Endodermal cell (in vitro differentiated cells): Measurements from ENCODE around the gene B4GALT6. TPM values are rescaled to one million over a fixed set of nuclear protein-coding genes. Genes with fewer than 3 reads are reported as not detected.
"Not testable (repeated sequence)": the region's sequence is repeated elsewhere in the genome, so short reads cannot be mapped to it uniquely, and the experiment has no call there.

ENCODE experiments used
- DNase-seq: peaks from one replicate; pipeline ENCODE4 v3.0.0-alpha.2; 2017
- H3K27ac ChIP-seq: 2 replicates; pipeline ENCODE4 v1.5.1; 2013; ENCODE audit warnings: mild to moderate bottlenecking, low read depth, low read length, moderate library complexity
- H3K27me3 ChIP-seq: 2 replicates; pipeline ENCODE4 v1.6.1; 2013; ENCODE audit warnings: mild to moderate bottlenecking, low read length, moderate library complexity; ENCODE audit not compliant: insufficient read depth, control insufficient read depth, poor library complexity, severe bottlenecking
- H3K36me3 ChIP-seq: 2 replicates; pipeline ENCODE4 v1.7.0; 2013; ENCODE audit warnings: mild to moderate bottlenecking, low read length, moderate library complexity; ENCODE audit not compliant: control insufficient read depth, insufficient read depth
- H3K4me1 ChIP-seq: one replicate; pipeline ENCODE4 v1.7.0; 2013; ENCODE audit warnings: low read length; ENCODE audit not compliant: control insufficient read depth, insufficient read depth
- H3K4me3 ChIP-seq: 2 replicates; pipeline ENCODE4 v1.5.1; 2013; ENCODE audit warnings: mild to moderate bottlenecking, low read length, moderate library complexity
- H3K9ac ChIP-seq: 2 replicates; pipeline ENCODE4 v1.6.1; 2013; ENCODE audit warnings: mild to moderate bottlenecking, low read length, moderate library complexity; ENCODE audit not compliant: poor library complexity, severe bottlenecking; ENCODE audit errors: extremely low read depth
- H3K9me3 ChIP-seq: 2 replicates; pipeline ENCODE4 v1.6.1; 2013; ENCODE audit warnings: mild to moderate bottlenecking, low read length, moderate library complexity; ENCODE audit not compliant: control insufficient read depth
- H3K27ac Mint-ChIP-seq: 2 replicates; pipeline ENCODE4 v1.8.0; 2020; ENCODE audit warnings: mixed read lengths
- H3K27me3 Mint-ChIP-seq: 2 replicates; pipeline ENCODE4 v1.8.0; 2021; ENCODE audit warnings: mild to moderate bottlenecking, mixed read lengths; ENCODE audit not compliant: insufficient read depth
- H3K36me3 Mint-ChIP-seq: 2 replicates; pipeline ENCODE4 v1.8.0; 2020; ENCODE audit warnings: low read depth, mixed read lengths
- H3K4me1 Mint-ChIP-seq: 2 replicates; pipeline ENCODE4 v1.8.0; 2020; ENCODE audit warnings: mixed read lengths
- H3K4me3 Mint-ChIP-seq: 2 replicates; pipeline ENCODE4 v1.8.0; 2020; ENCODE audit warnings: mild to moderate bottlenecking, moderate library complexity, mixed read lengths
- H3K9me3 Mint-ChIP-seq: 2 replicates; pipeline ENCODE4 v1.8.0; 2020; ENCODE audit warnings: mild to moderate bottlenecking, mixed read lengths
- CTCF ChIP-seq: fragments of 200-600 bp; sonication (generic); conservative IDR thresholded peaks from 2 replicates; pipeline ENCODE4 v1.5.0; 2021; ENCODE audit warnings: antibody characterized with exemption, mild to moderate bottlenecking
- WGBS, 2 experiments: methylation state at CpG; one replicate each; pipeline versions ENCODE4 v1.1.5 to v1.1.7; 2013; ENCODE audit warnings: missing lambda C conversion rate in 2 of 2, mixed read lengths in 1 of 2; ENCODE audit not compliant: insufficient coverage in 1 of 2, insufficient read length in 1 of 2; 5-methylcytosine and 5-hydroxymethylcytosine counted together
- long read RNA-seq, 4 experiments: library from polyadenylated mRNA in 2 of 4; library from RNA in 1 of 4; library from capped mRNA in 1 of 4; stranded (forward) in 3 of 4; unstranded in 1 of 4; transcript quantifications; one replicate each; pipeline ENCODE4 v2.0.0, GENCODE V29; 2020 to 2021; ENCODE audit warnings: inconsistent platforms in 1 of 4
- polyA plus RNA-seq, 2 experiments: library from polyadenylated mRNA; stranded (reverse); fragments of 50-300 nt; gene quantifications; one replicate each; pipeline ENCODE4 v1.2.3, GENCODE V29; 2013
- total RNA-seq, 2 donors: library from RNA; stranded (reverse); fragmentation: NEBNext Ultra II Directional in 1 of 2; extraction: Animal tissue kit (Norgen Biotek cat#: 25700) in 1 of 2; gene quantifications; 2 replicates in 1 of 2; 3 replicates in 1 of 2; pipeline ENCODE4 v1.2.1, GENCODE V29; 2021

The B4GALT6 gene, protein sequence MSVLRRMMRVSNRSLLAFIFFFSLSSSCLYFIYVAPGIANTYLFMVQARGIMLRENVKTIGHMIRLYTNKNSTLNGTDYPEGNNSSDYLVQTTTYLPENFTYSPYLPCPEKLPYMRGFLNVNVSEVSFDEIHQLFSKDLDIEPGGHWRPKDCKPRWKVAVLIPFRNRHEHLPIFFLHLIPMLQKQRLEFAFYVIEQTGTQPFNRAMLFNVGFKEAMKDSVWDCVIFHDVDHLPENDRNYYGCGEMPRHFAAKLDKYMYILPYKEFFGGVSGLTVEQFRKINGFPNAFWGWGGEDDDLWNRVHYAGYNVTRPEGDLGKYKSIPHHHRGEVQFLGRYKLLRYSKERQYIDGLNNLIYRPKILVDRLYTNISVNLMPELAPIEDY
- 10 to 100 TPM; 47.7 to 48.4 TPM for total RNA-seq
- polyA plus RNA-seq (2013, experiment 1 of 2), result 19.4 TPM
- 15.0 TPM for polyA plus RNA-seq (2013, experiment 2 of 2)
- long read RNA-seq, experiment 1, partial matches to known transcripts, result 4 of 24 reads
- long read RNA-seq, experiment 1, other reads (novel, unspliced or antisense), result 18 of 24 reads
- long read RNA-seq, experiment 2, transcript B4GALT6-202 (9 exons, 3,891 nt), result major isoform, 11 of 31 reads
- long read RNA-seq, experiment 2, partial matches to known transcripts, result 6 of 31 reads
- long read RNA-seq, experiment 2, other reads (novel, unspliced or antisense), result 13 of 31 reads
- long read RNA-seq, experiment 3, partial matches to known transcripts, result 3 of 13 reads
- long read RNA-seq, experiment 3, other reads (novel, unspliced or antisense), result 9 of 13 reads
- long read RNA-seq, experiment 4, partial matches to known transcripts, result 0 of 3 reads
- long read RNA-seq, experiment 4, other reads (novel, unspliced or antisense), result 3 of 3 reads

DNA sequence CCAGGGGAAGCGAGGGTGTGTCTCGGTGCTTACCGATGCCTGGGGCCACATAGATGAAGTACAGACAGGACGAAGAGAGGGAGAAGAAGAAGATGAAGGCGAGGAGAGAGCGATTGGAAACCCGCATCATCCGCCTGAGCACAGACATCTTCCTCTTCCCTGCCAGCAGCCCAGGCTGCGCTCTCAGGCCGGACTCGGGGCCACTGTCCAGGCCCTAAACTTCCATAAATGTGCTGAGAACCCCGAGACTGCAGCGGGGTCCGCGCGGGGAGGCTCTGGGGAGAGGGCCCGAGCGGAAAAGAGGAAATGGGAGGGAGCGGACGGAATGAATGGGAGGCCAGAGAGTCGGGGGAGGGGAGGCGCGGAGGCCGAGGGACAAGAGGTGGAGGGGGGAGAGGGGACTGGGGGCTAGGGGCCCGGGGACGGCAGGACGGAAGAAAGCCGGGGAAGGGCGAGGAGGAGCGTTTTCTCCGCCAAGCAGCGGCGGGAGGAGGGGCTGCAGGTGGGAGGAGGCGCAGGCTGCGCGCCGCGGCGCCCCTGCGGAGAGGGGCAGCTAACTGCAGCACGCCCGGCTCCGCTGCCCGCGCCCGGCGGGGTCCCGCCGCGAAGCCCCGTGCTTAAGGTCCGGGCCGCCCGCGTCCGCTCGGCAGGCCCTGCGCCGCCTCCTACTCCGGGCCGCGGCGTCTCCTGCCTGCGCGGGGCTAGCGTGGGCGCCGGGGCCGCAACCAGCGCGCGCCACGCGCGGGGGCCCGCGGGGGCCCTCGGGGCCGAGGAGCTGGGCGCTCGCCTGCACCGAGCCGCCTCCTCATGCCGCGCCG lies at the start of gene B4GALT6:
Gene B4GALT6 (minus strand): TSS at position 303 of the 818 bp plus-strand sequence. CDS start 155 bp downstream, at position 148.
- peak within 1 kb of the TSS; percentile 93 for H3K4me3 Mint-ChIP-seq
- no peaks in the 10 kb centered on the region for H3K9me3 Mint-ChIP-seq
- peak within 1 kb of the TSS; percentile 62 for H3K27ac ChIP-seq
- H3K27ac Mint-ChIP-seq, result peak within 1 kb of the TSS; percentile 92
- 0 to 1% methylated on average over 21 to 86 of the region's 86 CpGs for WGBS, 2 experiments
- H3K4me1 Mint-ChIP-seq, result peaks cover 56% of the 10 kb centered on the region
- H3K36me3 ChIP-seq, result no peaks in the 10 kb centered on the region
- H3K36me3 Mint-ChIP-seq, result no peaks in the 10 kb centered on the region
- H3K9me3 ChIP-seq, result no peaks in the 10 kb centered on the region
- H3K9ac ChIP-seq, result peak within 1 kb of the TSS; percentile 54
- peak within 1 kb of the TSS; percentile 88 for H3K4me3 ChIP-seq
- peak; percentile 86 for DNase-seq
- H3K27me3 Mint-ChIP-seq, result no peaks in the 10 kb centered on the region
- no peaks in the 10 kb centered on the region for H3K4me1 ChIP-seq
- no peaks in the 10 kb centered on the region for H3K27me3 ChIP-seq
- TF ChIP-seq CTCF, result no peak

DNA sequence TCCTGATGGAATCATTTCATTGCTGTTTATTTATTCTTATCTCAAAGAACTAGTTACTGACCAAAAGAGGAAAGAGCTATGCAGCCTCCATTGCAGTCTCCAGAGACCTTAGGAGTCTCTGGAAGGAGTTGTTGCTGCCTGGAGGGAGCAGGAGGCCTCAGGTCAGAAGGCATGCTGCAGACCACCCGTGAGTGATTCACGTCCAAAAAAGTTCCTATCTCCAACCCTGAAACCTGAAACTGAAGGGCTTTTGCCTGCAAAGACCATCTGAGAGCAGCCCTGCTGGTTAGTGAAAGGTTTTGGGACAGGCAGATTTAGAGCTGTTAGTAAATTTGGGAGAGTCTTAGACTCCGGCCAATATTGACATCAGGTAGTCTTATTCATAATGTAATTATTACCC lies 47.2 kb upstream of the B4GALT6 start:
- no peak overlapping the region for H3K9ac ChIP-seq
- H3K27ac Mint-ChIP-seq, result no peak overlapping the region
- DNase-seq, result no peak
- no peak overlapping the region for H3K4me3 Mint-ChIP-seq
- H3K27ac ChIP-seq, result no peak overlapping the region
- 78% methylated on average over 2 of the region's 3 CpGs; no CpG with 5 or more reads in 1 of the 2 experiments for WGBS, 2 experiments
- H3K36me3 Mint-ChIP-seq, result peaks cover 2% of the 10 kb centered on the region
- H3K27me3 Mint-ChIP-seq, result no peaks in the 10 kb centered on the region
- no peaks in the 10 kb centered on the region for H3K4me1 Mint-ChIP-seq
- no peaks in the 10 kb centered on the region for H3K4me1 ChIP-seq
- TF ChIP-seq CTCF, result no peak
- H3K36me3 ChIP-seq, result no peaks in the 10 kb centered on the region
- H3K9me3 ChIP-seq, result no peaks in the 10 kb centered on the region
- H3K27me3 ChIP-seq, result no peaks in the 10 kb centered on the region
- H3K9me3 Mint-ChIP-seq, result no peaks in the 10 kb centered on the region
- no peak overlapping the region for H3K4me3 ChIP-seq

GRCh38 chr18:31729196-31729595 lies 44.8 kb upstream of the B4GALT6 start:
- H3K27ac ChIP-seq, H3K4me3 Mint-ChIP-seq, H3K9me3 Mint-ChIP-seq, H3K27me3 Mint-ChIP-seq, H3K9me3 ChIP-seq, DNase-seq, H3K36me3 Mint-ChIP-seq, H3K4me1 ChIP-seq, H3K36me3 ChIP-seq, H3K27me3 ChIP-seq, H3K4me3 ChIP-seq, H3K9ac ChIP-seq, H3K4me1 Mint-ChIP-seq, H3K27ac Mint-ChIP-seq: not testable (repeated sequence)
- 92 to 100% methylated on average over 1 to 2 of the region's 2 CpGs for WGBS, 2 experiments
